ENCODE measurements around the gene ANKRD7.

DNA sequence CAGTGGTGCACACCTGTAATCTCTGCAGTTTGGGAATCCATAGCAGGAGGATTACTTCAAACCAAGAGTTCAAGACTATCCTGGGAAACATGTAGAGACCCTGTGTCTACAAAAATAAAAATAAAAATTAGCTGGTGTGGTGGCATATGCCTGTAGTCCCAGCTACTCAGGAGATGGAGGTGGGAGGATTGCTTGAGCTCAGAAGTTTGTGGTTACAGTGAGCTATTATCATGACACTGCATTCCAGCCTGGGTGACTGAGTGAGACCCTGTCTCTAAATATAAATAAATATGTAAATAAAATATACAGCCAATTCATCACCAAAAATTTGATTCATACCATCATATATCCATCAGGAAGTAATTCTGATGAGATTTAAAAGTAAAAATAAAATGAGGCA, 60.9 kb downstream of the ANKRD7 start:
- TF ChIP-seq ZNF274 (IDR thresholded peaks at IDR 0.05; ENCODE audit: low read depth, low read length) = no peak
- TF ChIP-seq YY1 (IDR thresholded peaks at IDR 0.05; ENCODE audit: insufficient read depth, insufficient read length) = no peak
- TF ChIP-seq SUZ12 (IDR thresholded peaks at IDR 0.05; ENCODE audit: extremely low read depth, insufficient read depth, insufficient read length) = no peak
